HG03097 (cell line): ENCODE data around the gene CASP1.
"Not testable (repeated sequence)": the region's sequence is repeated elsewhere in the genome, so short reads cannot be mapped to it uniquely, and the experiment has no call there.

Experiments used
- ATAC-seq: cut with Tn5 transposase; IDR thresholded peaks from one replicate; pipeline ENCODE4 v1.9.1; 2021; ENCODE audit not compliant: unreplicated experiment, low FRiP score

CASP1 gene

GRCh38 chr11:105046898-105047579 lies 12.1 kb upstream of the CASP1 start:
- ATAC-seq: no peak

GRCh38 chr11:105045676-105046296 lies 10.8 kb upstream of the CASP1 start:
- ATAC-seq: no peak

GRCh38 chr11:105044557-105045524 lies 9.9 kb upstream of the CASP1 start, which contains the start of gene CARD16:
Gene CARD16 (minus strand): TSS chr11:105045335. CDS start chr11:105045297, 38 bp downstream.
- ATAC-seq: peak; percentile 100

GRCh38 chr11:105042178-105042577 lies 7.2 kb upstream of the CASP1 start:
- no peak for ATAC-seq

- no peak for ATAC-seq
These were observed 5.8 kb upstream of the CASP1 start for GRCh38 chr11:105040703-105041102.

- not testable (repeated sequence) for ATAC-seq
These were observed 556 bp downstream of the CASP1 start for GRCh38 chr11:105034388-105034787.

GRCh38 chr11:105033781-105034180 lies 1.2 kb downstream of the CASP1 start:
- ATAC-seq: no peak

- ATAC-seq: no peak
These were observed 1.6 kb downstream of the CASP1 start for GRCh38 chr11:105033343-105033742.

- no peak for ATAC-seq
These were observed 2.4 kb downstream of the CASP1 start for GRCh38 chr11:105032495-105032894.

GRCh38 chr11:105027678-105028077 lies 7.3 kb downstream of the CASP1 start:
- ATAC-seq: no peak

GRCh38 chr11:105024394-105024793 lies 10.6 kb downstream of the CASP1 start:
- no peak for ATAC-seq

GRCh38 chr11:105023003-105023402 lies 11.9 kb downstream of the CASP1 start, which contains the start of gene CASP5:
Gene CASP5 (minus strand): TSS chr11:105023168. CDS start chr11:105023136, 32 bp downstream.
- ATAC-seq: no peak

GRCh38 chr11:105022527-105022926 lies 12.4 kb downstream of the CASP1 start:
- no peak for ATAC-seq

GRCh38 chr11:105007463-105007862 lies 27.5 kb downstream of the CASP1 start:
- ATAC-seq: no peak

GRCh38 chr11:105005451-105005845 lies 29.5 kb downstream of the CASP1 start:
- ATAC-seq: no peak

- ATAC-seq: no peak
These were observed 30.9 kb downstream of the CASP1 start for GRCh38 chr11:105004021-105004420.

GRCh38 chr11:105003151-105003550 lies 31.8 kb downstream of the CASP1 start:
- no peak for ATAC-seq

GRCh38 chr11:105000797-105001196 lies 34.1 kb downstream of the CASP1 start:
- ATAC-seq: peak; percentile 81

GRCh38 chr11:105000167-105000566 lies 34.8 kb downstream of the CASP1 start:
- no peak for ATAC-seq

- ATAC-seq: no peak
These were observed 35.2 kb downstream of the CASP1 start for GRCh38 chr11:104999721-105000120.

GRCh38 chr11:104997288-104997687 lies 37.7 kb downstream of the CASP1 start:
- no peak for ATAC-seq
